Epithelial cell of esophagus (primary cell): ENCODE measurements around the gene SRXN1.

Experiments used
- DNase-seq: peaks from one replicate; pipeline ENCODE4 v3.0.0; 2010; ENCODE audit warnings: low read depth
- H3K4me3 ChIP-seq: 2 replicates; pipeline ENCODE4 v1.5.1; 2011; ENCODE audit warnings: mild to moderate bottlenecking, low read length, control low read depth
- TF ChIP-seq, protein P1 (sequence below): IDR thresholded peaks from 2 replicates; pipeline ENCODE4 v1.5.1; 2011; ENCODE audit warnings: low read depth, mild to moderate bottlenecking, low read length, control low read depth, inconsistent platforms; ENCODE audit not compliant: insufficient read depth; ENCODE audit errors: missing control alignments

The SRXN1 gene

DNA sequence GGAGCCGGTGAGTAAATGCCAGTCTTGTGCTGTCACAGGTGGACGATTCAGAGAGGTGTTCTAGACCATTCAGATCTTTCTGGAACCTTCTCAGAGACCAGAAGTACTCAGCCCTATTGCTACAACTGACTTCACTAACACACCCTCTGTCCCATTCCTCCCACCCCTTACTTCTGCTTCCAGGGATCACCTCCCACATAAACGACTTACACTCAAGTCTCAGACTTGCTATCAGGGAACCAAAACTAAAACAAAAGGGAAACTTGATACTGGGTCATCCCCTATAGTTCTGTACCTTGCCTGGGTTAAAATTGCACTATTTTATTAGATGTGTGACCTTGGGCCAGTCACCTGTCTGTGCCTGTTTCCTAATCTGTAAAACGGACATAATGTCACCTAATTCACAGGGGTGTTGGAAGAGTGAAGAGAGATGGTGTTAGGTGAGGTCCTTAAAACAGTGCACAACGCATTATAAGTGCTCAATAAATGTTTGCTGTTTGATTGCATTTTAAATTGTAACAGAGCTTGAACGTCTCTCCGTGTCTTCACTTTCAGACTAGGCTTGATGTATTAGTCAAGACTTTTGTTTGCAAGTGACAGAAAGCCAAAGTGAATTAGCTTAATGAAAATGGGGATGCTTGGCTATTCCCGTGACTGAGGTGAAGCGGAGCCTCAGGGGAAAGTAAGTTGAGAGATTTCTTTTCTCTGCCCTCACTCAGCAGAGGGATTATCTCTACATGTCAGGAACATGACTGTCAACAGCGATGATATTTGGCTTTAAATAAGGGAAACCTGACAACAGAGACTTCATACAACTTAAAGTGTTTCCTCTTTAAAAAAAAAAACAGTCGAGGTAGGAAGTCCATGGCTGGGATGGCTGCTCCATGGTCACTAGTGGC is 3.0 kb upstream of the SRXN1 start:
- TF ChIP-seq, protein P1, sequence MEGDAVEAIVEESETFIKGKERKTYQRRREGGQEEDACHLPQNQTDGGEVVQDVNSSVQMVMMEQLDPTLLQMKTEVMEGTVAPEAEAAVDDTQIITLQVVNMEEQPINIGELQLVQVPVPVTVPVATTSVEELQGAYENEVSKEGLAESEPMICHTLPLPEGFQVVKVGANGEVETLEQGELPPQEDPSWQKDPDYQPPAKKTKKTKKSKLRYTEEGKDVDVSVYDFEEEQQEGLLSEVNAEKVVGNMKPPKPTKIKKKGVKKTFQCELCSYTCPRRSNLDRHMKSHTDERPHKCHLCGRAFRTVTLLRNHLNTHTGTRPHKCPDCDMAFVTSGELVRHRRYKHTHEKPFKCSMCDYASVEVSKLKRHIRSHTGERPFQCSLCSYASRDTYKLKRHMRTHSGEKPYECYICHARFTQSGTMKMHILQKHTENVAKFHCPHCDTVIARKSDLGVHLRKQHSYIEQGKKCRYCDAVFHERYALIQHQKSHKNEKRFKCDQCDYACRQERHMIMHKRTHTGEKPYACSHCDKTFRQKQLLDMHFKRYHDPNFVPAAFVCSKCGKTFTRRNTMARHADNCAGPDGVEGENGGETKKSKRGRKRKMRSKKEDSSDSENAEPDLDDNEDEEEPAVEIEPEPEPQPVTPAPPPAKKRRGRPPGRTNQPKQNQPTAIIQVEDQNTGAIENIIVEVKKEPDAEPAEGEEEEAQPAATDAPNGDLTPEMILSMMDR = no peak
- DNase-seq = no peak
- H3K4me3 ChIP-seq = no peak overlapping the region

DNA sequence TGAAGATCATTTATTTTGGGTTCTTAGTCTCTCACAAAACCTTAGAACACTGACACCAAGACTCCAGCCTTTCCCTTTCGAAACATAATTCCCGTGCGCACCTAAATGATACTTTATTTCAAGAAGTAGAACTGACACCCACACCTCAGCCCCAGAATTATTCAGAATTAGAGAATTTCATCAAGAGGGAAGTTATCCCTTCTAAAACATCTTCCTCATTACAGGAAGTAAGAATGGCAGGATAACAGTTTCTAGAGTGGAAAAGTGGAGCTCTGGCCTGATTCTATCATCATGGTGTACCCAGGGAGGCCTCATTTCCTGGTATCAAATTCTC is 1.4 kb upstream of the SRXN1 start:
- H3K4me3 ChIP-seq = no peak overlapping the region
- no peak for DNase-seq
- TF ChIP-seq, protein P1 = no peak

DNA sequence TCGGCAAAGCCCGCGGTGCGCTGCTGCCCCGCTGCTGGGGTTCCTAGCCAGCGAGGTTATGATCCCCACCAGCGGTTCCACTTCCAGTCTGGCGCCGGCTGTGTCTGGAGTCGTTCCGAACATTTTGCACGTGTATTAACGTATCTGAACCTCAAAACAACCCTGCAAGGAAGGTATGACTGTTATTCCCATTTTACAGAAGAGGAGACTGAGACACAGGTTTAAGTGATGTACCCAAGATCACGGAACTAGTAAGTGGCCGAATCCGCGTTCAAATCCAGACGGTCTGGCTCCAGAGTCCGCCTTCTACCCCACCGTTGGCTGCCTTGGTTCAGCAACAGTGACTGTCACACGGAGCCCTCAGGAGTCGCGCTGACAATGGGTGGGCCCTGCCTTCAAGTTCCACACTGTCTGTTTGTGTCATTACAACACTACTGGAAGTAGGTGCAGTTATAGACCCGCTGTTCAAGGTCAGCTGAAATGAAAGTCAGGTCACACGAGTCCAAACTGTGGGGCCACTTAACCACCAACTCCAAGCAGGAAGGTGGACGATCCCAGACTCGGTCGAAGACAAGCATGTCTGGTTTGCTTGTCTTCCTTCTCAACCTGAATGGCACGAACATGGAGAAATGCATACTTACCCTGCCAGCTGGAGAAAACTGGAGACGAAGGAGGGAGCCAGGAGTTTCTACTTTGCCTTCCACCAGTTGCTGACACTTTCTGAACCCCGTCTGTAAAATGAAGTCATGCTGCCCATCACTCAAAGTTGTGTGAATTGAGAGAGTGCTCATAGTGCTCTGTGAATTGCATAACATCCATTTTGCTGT is 803 bp upstream of the SRXN1 start:
- TF ChIP-seq, protein P1 = no peak
- peak overlapping the region; percentile 96 for H3K4me3 ChIP-seq
- no peak for DNase-seq

DNA sequence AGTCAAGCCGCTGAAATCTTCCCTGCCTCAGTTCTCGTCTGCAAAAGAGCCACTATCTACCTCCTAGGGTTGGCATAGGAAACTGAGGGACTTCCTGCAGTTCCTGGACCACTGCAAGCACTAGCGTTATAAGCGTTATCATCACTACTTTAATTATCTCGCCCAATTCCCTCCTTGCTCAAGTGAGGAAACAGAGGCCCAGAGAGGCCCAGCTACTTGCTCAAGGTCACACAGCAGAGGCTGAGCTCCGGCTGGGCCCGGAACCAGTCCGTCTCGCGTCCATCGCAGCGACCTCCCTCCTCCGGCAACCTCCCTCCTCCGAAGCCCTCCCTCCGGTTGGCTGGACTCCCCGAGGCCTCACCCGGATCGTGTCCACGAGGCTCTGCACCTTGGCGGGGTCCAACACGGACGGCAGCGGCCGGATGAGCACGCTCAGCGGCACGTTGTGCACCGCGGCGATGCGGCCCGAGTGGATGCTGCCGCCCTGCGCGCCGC is 338 bp downstream of the SRXN1 start:
- DNase-seq = no peak
- TF ChIP-seq, protein P1 = no peak

DNA sequence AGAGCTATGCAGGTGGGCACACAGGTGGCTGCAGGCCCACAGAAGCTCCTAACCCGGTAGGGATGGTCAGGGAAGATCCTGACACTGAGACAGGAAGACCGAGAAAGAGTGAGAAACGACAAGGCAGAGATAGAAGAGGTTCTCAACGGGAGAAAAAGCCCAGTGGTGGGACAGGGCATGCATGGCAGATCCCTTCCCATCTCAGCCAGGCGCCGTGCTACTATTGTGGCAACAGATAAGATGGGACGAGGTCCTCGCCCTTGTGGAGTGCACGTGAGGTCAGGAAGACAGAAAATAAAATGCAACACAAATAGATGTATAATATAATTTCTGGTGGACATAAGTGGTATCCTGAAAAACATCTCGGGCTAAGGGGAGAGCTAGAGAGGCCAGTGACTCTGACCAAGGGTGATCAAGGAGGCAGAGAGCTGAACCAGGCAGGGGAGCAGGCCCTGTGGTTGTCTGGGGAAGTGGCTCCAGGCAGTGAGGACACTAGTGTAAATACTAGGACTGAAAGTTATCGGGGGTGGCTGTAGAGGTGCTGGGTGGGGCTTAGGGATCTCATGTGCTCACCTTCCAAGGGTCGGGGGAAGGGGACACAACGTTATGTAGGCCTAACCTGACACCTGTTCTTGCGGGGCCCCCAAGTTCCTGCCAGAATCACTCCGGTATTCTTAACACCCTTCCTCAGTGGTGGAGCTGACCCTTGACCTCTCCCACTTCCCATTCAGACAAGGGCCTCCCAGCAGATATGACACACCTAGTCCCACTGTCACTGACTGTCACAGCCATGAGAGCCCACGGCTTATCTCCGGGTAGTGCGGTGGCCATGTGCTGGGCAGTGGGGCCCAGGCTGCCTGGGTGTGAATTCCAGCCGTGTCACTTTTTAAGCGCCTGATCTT is 1.0 kb downstream of the SRXN1 start:
- DNase-seq = no peak
- TF ChIP-seq, protein P1 = no peak

More for the DNA sequence above, 338 bp downstream of the SRXN1 start:
- H3K4me3 ChIP-seq = peak overlapping the region; percentile 96

DNA sequence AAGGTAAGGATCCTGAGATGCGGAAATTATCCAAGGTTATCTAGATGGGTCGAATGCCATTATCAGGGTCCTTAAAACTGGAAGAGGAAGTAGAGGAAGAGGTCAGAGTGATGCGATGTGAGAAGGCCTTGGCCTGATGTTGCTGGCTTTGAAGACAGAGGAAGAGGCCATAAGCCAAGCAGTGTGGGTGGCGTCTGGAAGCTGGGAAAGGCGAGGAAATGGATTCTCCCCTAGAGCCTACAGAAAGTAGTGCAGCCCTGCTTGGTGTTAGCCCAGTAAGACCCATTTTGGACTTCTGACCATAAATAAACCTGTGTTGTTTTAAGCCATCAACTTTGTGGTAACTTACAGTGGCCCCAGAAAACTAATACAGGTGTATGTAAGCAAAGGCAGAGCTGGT is 2.0 kb downstream of the SRXN1 start:
- H3K4me3 ChIP-seq = no peak overlapping the region
- TF ChIP-seq, protein P1 = no peak
- no peak for DNase-seq

More for the DNA sequence above, 1.0 kb downstream of the SRXN1 start:
- H3K4me3 ChIP-seq = peak overlapping the region; percentile 96
